Measurements from ENCODE around the gene CSN1S1. TPM values are rescaled to one million over a fixed set of nuclear protein-coding genes. Genes with fewer than 3 reads are reported as not detected.

The CSN1S1 gene
- total RNA-seq, 4 donors from 2014 or later: not detected

DNA sequence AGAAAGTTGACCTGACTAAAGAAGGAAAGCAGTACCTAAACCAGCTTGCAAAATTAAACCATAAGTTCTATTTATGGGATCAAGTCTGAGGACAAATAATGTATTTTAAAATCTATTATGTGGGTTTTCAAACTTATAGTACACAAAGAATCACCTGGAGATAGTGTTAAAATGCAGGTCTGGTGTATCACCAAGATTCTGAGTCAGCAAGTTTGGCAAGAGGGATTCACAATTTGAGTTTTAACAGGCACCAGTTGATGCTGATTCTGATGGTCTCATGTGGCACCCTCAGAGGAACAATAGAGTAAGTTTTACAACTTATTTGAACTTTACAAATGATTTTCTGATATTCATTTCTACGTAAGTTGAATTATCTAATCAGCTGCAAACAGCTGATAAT, 55.8 kb downstream of the CSN1S1 start:
- no peaks in the 10 kb centered on the region for H3K27me3 ChIP-seq
- H3K4me3 ChIP-seq: no peak overlapping the region
- intact Hi-C loops (cut with DNase I; ENCODE audit: low total_unique reads): no loop called here
- H3K9me3 ChIP-seq: no peaks in the 10 kb centered on the region
- DNase-seq: no peak
- H3K36me3 ChIP-seq: no peaks in the 10 kb centered on the region
- TF ChIP-seq, protein P1, sequence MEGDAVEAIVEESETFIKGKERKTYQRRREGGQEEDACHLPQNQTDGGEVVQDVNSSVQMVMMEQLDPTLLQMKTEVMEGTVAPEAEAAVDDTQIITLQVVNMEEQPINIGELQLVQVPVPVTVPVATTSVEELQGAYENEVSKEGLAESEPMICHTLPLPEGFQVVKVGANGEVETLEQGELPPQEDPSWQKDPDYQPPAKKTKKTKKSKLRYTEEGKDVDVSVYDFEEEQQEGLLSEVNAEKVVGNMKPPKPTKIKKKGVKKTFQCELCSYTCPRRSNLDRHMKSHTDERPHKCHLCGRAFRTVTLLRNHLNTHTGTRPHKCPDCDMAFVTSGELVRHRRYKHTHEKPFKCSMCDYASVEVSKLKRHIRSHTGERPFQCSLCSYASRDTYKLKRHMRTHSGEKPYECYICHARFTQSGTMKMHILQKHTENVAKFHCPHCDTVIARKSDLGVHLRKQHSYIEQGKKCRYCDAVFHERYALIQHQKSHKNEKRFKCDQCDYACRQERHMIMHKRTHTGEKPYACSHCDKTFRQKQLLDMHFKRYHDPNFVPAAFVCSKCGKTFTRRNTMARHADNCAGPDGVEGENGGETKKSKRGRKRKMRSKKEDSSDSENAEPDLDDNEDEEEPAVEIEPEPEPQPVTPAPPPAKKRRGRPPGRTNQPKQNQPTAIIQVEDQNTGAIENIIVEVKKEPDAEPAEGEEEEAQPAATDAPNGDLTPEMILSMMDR (IDR thresholded peaks at IDR 0.05): no peak
- TF ChIP-seq POLR2A (IDR thresholded peaks at IDR 0.05): no peak
- no peak overlapping the region for H3K27ac ChIP-seq
- H3K4me1 ChIP-seq: no peaks in the 10 kb centered on the region

DNA sequence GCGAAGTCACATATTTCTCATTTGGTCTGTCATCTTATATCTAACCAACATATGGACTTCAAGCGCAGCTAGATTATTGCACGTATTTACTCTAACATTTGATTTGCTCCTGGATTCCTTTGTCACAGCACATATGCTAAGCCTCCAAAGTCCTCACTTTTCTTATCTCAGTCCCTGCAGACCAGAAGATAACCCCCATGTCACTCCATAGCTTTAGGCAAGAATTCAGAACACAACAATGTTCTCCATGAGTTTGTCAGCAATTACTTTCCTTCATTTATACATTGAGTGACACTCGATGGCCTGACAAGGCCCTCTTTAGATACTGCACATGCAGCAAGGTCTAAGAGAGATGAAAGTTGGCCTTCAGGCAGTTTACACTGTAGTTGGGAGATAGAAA, 60.1 kb downstream of the CSN1S1 start:
- no peaks in the 10 kb centered on the region for H3K4me1 ChIP-seq
- H3K4me3 ChIP-seq: no peak overlapping the region
- TF ChIP-seq, protein P1 (IDR thresholded peaks at IDR 0.05): no peak
- TF ChIP-seq POLR2A (IDR thresholded peaks at IDR 0.05): no peak
- no peaks in the 10 kb centered on the region for H3K9me3 ChIP-seq
- peaks cover 0 to 3% of the 10 kb centered on the region in 2 donors for H3K36me3 ChIP-seq
- no peak for DNase-seq
- intact Hi-C loops (cut with DNase I; ENCODE audit: low total_unique reads): no loop called here
- no peaks in the 10 kb centered on the region for H3K27me3 ChIP-seq
- no peak overlapping the region for H3K27ac ChIP-seq

DNA sequence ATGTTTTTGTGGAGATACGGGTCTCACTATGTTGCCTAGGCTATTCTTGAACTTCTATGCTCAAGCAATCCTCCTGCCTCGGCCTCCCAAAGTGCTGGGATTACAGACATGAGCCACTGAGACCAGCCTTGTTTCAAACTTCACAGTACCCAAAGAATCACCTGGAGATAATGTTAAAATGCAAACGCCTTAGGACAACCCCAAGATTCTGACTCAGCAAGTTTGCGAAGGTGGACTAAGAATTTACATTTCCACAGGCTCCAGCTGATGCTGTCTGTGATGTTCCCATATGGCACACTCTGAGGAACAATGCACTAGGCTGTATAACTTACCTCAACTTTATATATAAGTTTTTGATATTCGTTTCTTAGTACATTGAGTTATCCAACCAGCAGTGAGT, 63.9 kb downstream of the CSN1S1 start:
- H3K27me3 ChIP-seq: no peaks in the 10 kb centered on the region
- no peak overlapping the region for H3K27ac ChIP-seq
- intact Hi-C loops (cut with DNase I; ENCODE audit: low total_unique reads): no loop called here
- no peak for DNase-seq
- no peak overlapping the region for H3K4me3 ChIP-seq
- no peaks in the 10 kb centered on the region for H3K4me1 ChIP-seq
- no peak for TF ChIP-seq POLR2A (IDR thresholded peaks at IDR 0.05)
- TF ChIP-seq, protein P1 (IDR thresholded peaks at IDR 0.05): no peak
- no peaks in the 10 kb centered on the region for H3K9me3 ChIP-seq
- H3K36me3 ChIP-seq: peaks cover 0 to 3% of the 10 kb centered on the region in 2 donors

DNA sequence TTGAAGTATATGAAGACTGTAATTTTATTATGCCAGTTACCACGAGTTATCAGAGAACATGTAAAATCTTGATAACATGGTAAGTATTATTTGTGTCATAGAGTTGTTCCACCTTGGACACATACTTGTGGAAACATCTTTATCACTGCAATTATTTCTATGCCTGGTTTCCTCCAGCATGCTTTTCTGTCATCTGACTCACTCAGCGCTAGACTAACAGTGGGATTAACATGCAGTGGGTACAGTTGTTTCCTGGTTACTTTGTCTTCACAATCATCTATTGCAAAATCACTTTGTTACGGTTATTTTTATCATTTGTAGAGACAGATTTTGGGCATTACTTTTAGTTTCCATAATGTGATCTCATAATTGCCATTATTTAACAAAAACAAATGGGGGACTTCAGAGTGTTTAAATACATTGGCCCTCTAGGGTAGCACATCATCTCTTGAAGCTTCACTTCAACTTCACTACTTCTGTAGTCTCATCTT, 64.7 kb downstream of the CSN1S1 start, which contains the start of gene STATH:
TSS of gene STATH (plus strand) at position 441 of the 491 bp plus-strand sequence. CDS start 2,472 bp downstream, outside the sequence.
- Histone ChIP-seq H3K9me3 (no peaks in the 10 kb centered on the region), H3K4me1 (no peaks in the 10 kb centered on the region), H3K36me3 (peaks cover 0 to 3% of the 10 kb centered on the region in 2 donors), H3K4me3 (no peak within 1 kb of the TSS), H3K27ac (no peak within 1 kb of the TSS), H3K27me3 (no peaks in the 10 kb centered on the region)
- DNase-seq: no peak
- intact Hi-C loops (cut with DNase I; ENCODE audit: low total_unique reads): no loop called here
- TF ChIP-seq, protein P1 (IDR thresholded peaks at IDR 0.05): no peak
- TF ChIP-seq POLR2A (IDR thresholded peaks at IDR 0.05): no peak

Other genes starting within 250 kb of the CSN1S1 start
- gene SULT1B1, start 170.4 kb upstream of the CSN1S1 start, total RNA-seq: 1 to 10 TPM in 3 of 4 donors, under 1 TPM in 1; 0.51 to 2.4 (median 2.2) TPM
- 100 to 1,000 TPM in 1 of 4 donors, not detected in 3; 539 TPM for gene SULT1E1, start 70.9 kb upstream of the CSN1S1 start, total RNA-seq
- gene CSN2, start 34.7 kb downstream of the CSN1S1 start, total RNA-seq: not detected
- not detected for gene STATH, start 64.9 kb downstream of the CSN1S1 start, total RNA-seq
- not detected for gene HTN3, start 97.4 kb downstream of the CSN1S1 start, total RNA-seq
- not detected for gene HTN1, start 119.4 kb downstream of the CSN1S1 start, total RNA-seq
- not detected for gene PRR27, start 223.2 kb downstream of the CSN1S1 start, total RNA-seq